ENCODE results near the gene SMKR1. TPM values are rescaled to one million over a fixed set of nuclear protein-coding genes. Genes with fewer than 3 reads are reported as not detected.

The SMKR1 gene
- total RNA-seq, 1 donor from 2014 or later = 1.1 TPM

- no peak overlapping the region for H3K4me3 ChIP-seq
- H3K9me3 ChIP-seq = no peaks in the 10 kb centered on the region
- intact Hi-C loops (cut with DNase I) = no loop called here
- H3K4me1 ChIP-seq = no peaks in the 10 kb centered on the region
- no peak overlapping the region for H3K27ac ChIP-seq
- H3K27me3 ChIP-seq (ENCODE audit: low read depth) = no peaks in the 10 kb centered on the region
- DNase-seq (no peak), ATAC-seq (no peak)
- H3K36me3 ChIP-seq = no peaks in the 10 kb centered on the region
- TF ChIP-seq CTCF (IDR thresholded peaks at IDR 0.05) = no peak
These were observed 45.2 kb upstream of the SMKR1 start for GRCh38 chr7:129457101-129457500.

- Histone ChIP-seq H3K4me1 (no peaks in the 10 kb centered on the region), H3K36me3 (no peaks in the 10 kb centered on the region), H3K9me3 (no peaks in the 10 kb centered on the region), H3K4me3 (no peak overlapping the region), H3K27ac (no peak overlapping the region), H3K27me3 (ENCODE audit: low read depth) (no peaks in the 10 kb centered on the region)
- no peak for TF ChIP-seq CTCF (IDR thresholded peaks at IDR 0.05)
- no peak for ATAC-seq
- intact Hi-C loops (cut with DNase I) = no loop called here
- no peak for DNase-seq
These were observed 44.2 kb upstream of the SMKR1 start for GRCh38 chr7:129458171-129458570.

GRCh38 chr7:129461809-129462208 is 40.5 kb upstream of the SMKR1 start:
- Histone ChIP-seq H3K36me3 (no peaks in the 10 kb centered on the region), H3K27ac (no peak overlapping the region), H3K9me3 (no peaks in the 10 kb centered on the region), H3K4me1 (no peaks in the 10 kb centered on the region), H3K4me3 (no peak overlapping the region), H3K27me3 (ENCODE audit: low read depth) (no peaks in the 10 kb centered on the region)
- ATAC-seq (no peak), DNase-seq (no peak)
- no peak for TF ChIP-seq CTCF (IDR thresholded peaks at IDR 0.05)
- intact Hi-C loops (cut with DNase I) = no loop called here

- Histone ChIP-seq H3K27me3 (ENCODE audit: low read depth) (no peaks in the 10 kb centered on the region), H3K27ac (no peak overlapping the region), H3K36me3 (no peaks in the 10 kb centered on the region), H3K4me1 (no peaks in the 10 kb centered on the region), H3K9me3 (no peaks in the 10 kb centered on the region), H3K4me3 (no peak overlapping the region)
- ATAC-seq = peak; percentile 35 to 50
- TF ChIP-seq CTCF (IDR thresholded peaks at IDR 0.05) = no peak
- DNase-seq = no peak
- intact Hi-C loops (cut with DNase I) = no loop called here
These were observed 39.9 kb upstream of the SMKR1 start for GRCh38 chr7:129462420-129462819.

GRCh38 chr7:129464194-129464593 is 38.1 kb upstream of the SMKR1 start:
- ATAC-seq (no peak), DNase-seq (no peak)
- TF ChIP-seq CTCF (IDR thresholded peaks at IDR 0.05) = no peak
- no peaks in the 10 kb centered on the region for H3K27me3 ChIP-seq (ENCODE audit: low read depth)
- no peaks in the 10 kb centered on the region for H3K4me1 ChIP-seq
- H3K36me3 ChIP-seq = no peaks in the 10 kb centered on the region
- intact Hi-C loops (cut with DNase I) = no loop called here
- no peak overlapping the region for H3K4me3 ChIP-seq
- no peak overlapping the region for H3K27ac ChIP-seq
- H3K9me3 ChIP-seq = no peaks in the 10 kb centered on the region

- Histone ChIP-seq H3K4me3 (no peak overlapping the region), H3K4me1 (no peaks in the 10 kb centered on the region), H3K9me3 (no peaks in the 10 kb centered on the region), H3K36me3 (no peaks in the 10 kb centered on the region), H3K27me3 (ENCODE audit: low read depth) (no peaks in the 10 kb centered on the region), H3K27ac (no peak overlapping the region)
- intact Hi-C loops (cut with DNase I) = no loop called here
- DNase-seq (no peak), ATAC-seq (no peak)
- no peak for TF ChIP-seq CTCF (IDR thresholded peaks at IDR 0.05)
These were observed 37.3 kb upstream of the SMKR1 start for GRCh38 chr7:129465080-129465479.

Data from lower lobe of right lung (tissue), 2 donors.